HCT116 (cell line): Measurements from ENCODE around the gene CALM3. TPM values are rescaled to one million over a fixed set of nuclear protein-coding genes. Genes with fewer than 3 reads are reported as not detected.

Experiments used
- ATAC-seq: fragments of 200-7000 bp; cut with Tn5 transposase; 2 replicates; pipeline ENCODE4 v1.9.1; 2020; ENCODE audit warnings: mild to moderate bottlenecking, moderate library complexity
- BruUV-seq: library from RNA; stranded (reverse); fragments of 400-500 nt; replicated peaks from 2 replicates; lab custom pipeline; 2021; lab: Mats Ljungman, UMichigan
- CTCF ChIA-PET: fragments of 300-600 bp; sonication (Branson Sonifier 250); formaldehyde crosslinking; loops from one replicate; lab custom pipeline; 2021; ENCODE audit warnings: antibody characterized with exemption; lab: Charles Lee
- POLR2A ChIA-PET: fragments of 300-600, 350-600 bp; sonication (Branson Sonifier 250); formaldehyde crosslinking; loops from one replicate; lab custom pipeline; 2021; ENCODE audit warnings: antibody characterized with exemption; lab: Charles Lee
- RAD21 ChIA-PET, 2 experiments: fragments of 300-600 bp; sonication (Branson Sonifier 250); formaldehyde crosslinking; loops; one replicate each; lab custom pipeline; 2023; ENCODE audit warnings: low total read pairs in 2 of 2; ENCODE audit not compliant: uncharacterized antibody in 2 of 2, unreplicated experiment in 2 of 2, low non-redundant PET in 1 of 2; lab: Charles Lee
- DNase-seq: peaks from one replicate; pipeline ENCODE4 v3.0.0-alpha.2; 2010; ENCODE audit warnings: low read depth, low spot score
- H2AFZ ChIP-seq: fragments of 200-600 bp; shearing (Covaris generic), sonication (generic); 2 replicates; pipeline ENCODE4 v1.6.1; 2017; ENCODE audit warnings: low read depth, mixed run types, mixed read lengths, antibody characterized with exemption, low read length; ENCODE audit not compliant: poor library complexity, severe bottlenecking
- H3K27ac ChIP-seq: 2 replicates; pipeline ENCODE4 v1.5.1; 2012; ENCODE audit warnings: low read depth, low read length
- H3K27me3 ChIP-seq: fragments of 200-600 bp; sonication (generic); 2 replicates; pipeline ENCODE4 v1.6.1; 2016; ENCODE audit warnings: mixed run types, low read length, mixed read lengths; ENCODE audit not compliant: insufficient read depth
- H3K36me3 ChIP-seq, 2 experiments: fragments of 200-500 bp in 1 of 2; fragments of 200-600 bp in 1 of 2; sonication (Bioruptor generic) in 1 of 2; sonication (generic) in 1 of 2; 2 replicates each; pipeline versions ENCODE4 v1.5.1 to v1.6.1; 2014 to 2016; ENCODE audit warnings: low read length in 2 of 2, inconsistent platforms in 1 of 2, mixed read lengths in 1 of 2, mixed run types in 1 of 2; ENCODE audit not compliant: insufficient read depth in 2 of 2, control insufficient read depth in 1 of 2
- H3K4me1 ChIP-seq, 2 experiments: fragments of 200-600 bp in 1 of 2; sonication (generic) in 1 of 2; 2 replicates each; pipeline versions ENCODE4 v1.5.1 to v1.6.1; 2012 to 2017; ENCODE audit warnings: low read length in 2 of 2, inconsistent platforms in 1 of 2, mild to moderate bottlenecking in 1 of 2, mixed read lengths in 1 of 2, mixed run types in 1 of 2, moderate library complexity in 1 of 2; ENCODE audit not compliant: insufficient read depth in 2 of 2, control insufficient read depth in 1 of 2
- H3K4me2 ChIP-seq: fragments of 200-600 bp; sonication (generic); 2 replicates; pipeline ENCODE4 v1.6.1; 2017; ENCODE audit warnings: mixed run types, low read length, mixed read lengths
- H3K4me3 ChIP-seq, 2 experiments: fragments of 200-600 bp in 1 of 2; sonication (generic) in 1 of 2; replicated peaks in 1 of 2; 2 replicates each; pipeline ENCODE4 v1.5.1; 2011 to 2016; ENCODE audit warnings: low read length in 2 of 2, control low read depth in 1 of 2, low read depth in 1 of 2, mild to moderate bottlenecking in 1 of 2, mixed read lengths in 1 of 2, mixed run types in 1 of 2
- H3K79me2 ChIP-seq: fragments of 200-600 bp; sonication (generic); 2 replicates; pipeline ENCODE4 v1.6.1; 2017; ENCODE audit warnings: mild to moderate bottlenecking, mixed run types, low read length, moderate library complexity, mixed read lengths; ENCODE audit not compliant: insufficient read depth
- H3K9ac ChIP-seq: fragments of 200-600 bp; sonication (generic); 2 replicates; pipeline ENCODE4 v1.6.1; 2016; ENCODE audit warnings: low read length, mixed read lengths
- H3K9me2 ChIP-seq: fragments of 200-600 bp; sonication (generic), shearing (Covaris generic); 2 replicates; pipeline ENCODE4 v1.6.1; 2017; ENCODE audit warnings: mixed run types, mild to moderate bottlenecking, moderate library complexity; ENCODE audit not compliant: insufficient read depth
- H3K9me3 ChIP-seq, 2 experiments: fragments of 200-500 bp in 1 of 2; fragments of 200-600 bp in 1 of 2; sonication (Bioruptor generic) in 1 of 2; sonication (generic) in 1 of 2; 2 replicates each; pipeline ENCODE4 v1.6.1; 2014 to 2017; ENCODE audit warnings: low read length in 2 of 2, mixed read lengths in 2 of 2, inconsistent platforms in 1 of 2, low read depth in 1 of 2, mild to moderate bottlenecking in 1 of 2, mixed run types in 1 of 2, moderate library complexity in 1 of 2; ENCODE audit not compliant: control insufficient read depth in 1 of 2, insufficient read depth in 1 of 2
- H4K20me1 ChIP-seq: fragments of 200-600 bp; sonication (generic), shearing (Covaris generic); 2 replicates; pipeline ENCODE4 v1.6.1; 2017; ENCODE audit warnings: mixed run types, mild to moderate bottlenecking, moderate library complexity; ENCODE audit not compliant: insufficient read depth
- CBX3 ChIP-seq: IDR thresholded peaks from 2 replicates; pipeline ENCODE4 v1.6.1; 2012; ENCODE audit warnings: low read depth
- EGR1 ChIP-seq: IDR thresholded peaks from 2 replicates; pipeline ENCODE4 v1.6.1; 2012; ENCODE audit warnings: low read depth
- EZH2 ChIP-seq: fragments of 200-600 bp; sonication (generic); IDR thresholded peaks from 2 replicates; pipeline ENCODE4 v1.6.1; 2017; ENCODE audit warnings: antibody characterized with exemption, mixed run types
- EZH2phosphoT487 ChIP-seq: fragments of 200-600 bp; IDR thresholded peaks from 2 replicates; pipeline ENCODE4 v1.6.1; 2018; ENCODE audit warnings: antibody characterized with exemption, borderline replicate concordance
- JUND ChIP-seq: IDR thresholded peaks from 2 replicates; pipeline ENCODE4 v1.6.1; 2012
- RAD21 ChIP-seq: IDR thresholded peaks from 2 replicates; pipeline ENCODE4 v1.6.1; 2012; ENCODE audit warnings: low read depth, mild to moderate bottlenecking
- SIN3A ChIP-seq: IDR thresholded peaks from 2 replicates; pipeline ENCODE4 v1.6.1; 2012; ENCODE audit warnings: low read depth
- SP1 ChIP-seq: IDR thresholded peaks from 2 replicates; pipeline ENCODE4 v1.6.1; 2012; ENCODE audit warnings: low read depth
- TCF7L2 ChIP-seq: IDR thresholded peaks from 2 replicates; pipeline ENCODE4 v1.7.0; 2011; ENCODE audit warnings: borderline replicate concordance, inconsistent platforms; ENCODE audit not compliant: insufficient read depth, insufficient read length; ENCODE audit errors: extremely low read depth
- ZFX ChIP-seq: fragments of 450-650 bp; IDR thresholded peaks from 2 replicates; pipeline ENCODE4 v1.6.1; 2017
- ZNF274 ChIP-seq: fragments of 200-500 bp; sonication (Bioruptor generic); IDR thresholded peaks from 2 replicates; pipeline ENCODE4 v1.6.1; 2014; ENCODE audit warnings: mild to moderate bottlenecking, low read depth, low read length, inconsistent platforms
- intact Hi-C: fragments of 100-400 bp; cut with micrococcal nuclease; formaldehyde crosslinking; loops from 2 replicates; pipeline ENCODE4 v1.10.0; 2022
- total RNA-seq: library from RNA; stranded (reverse); gene quantifications from one replicate; pipeline ENCODE4 v1.2.1, GENCODE V29; 2021; ENCODE audit not compliant: unreplicated experiment
- TF ChIP-seq, protein P1 (sequence below): IDR thresholded peaks from 2 replicates; pipeline ENCODE4 v1.6.1; 2012

CALM3 gene
- total RNA-seq, 1 experiment from 2014 or later, result 335 TPM

DNA sequence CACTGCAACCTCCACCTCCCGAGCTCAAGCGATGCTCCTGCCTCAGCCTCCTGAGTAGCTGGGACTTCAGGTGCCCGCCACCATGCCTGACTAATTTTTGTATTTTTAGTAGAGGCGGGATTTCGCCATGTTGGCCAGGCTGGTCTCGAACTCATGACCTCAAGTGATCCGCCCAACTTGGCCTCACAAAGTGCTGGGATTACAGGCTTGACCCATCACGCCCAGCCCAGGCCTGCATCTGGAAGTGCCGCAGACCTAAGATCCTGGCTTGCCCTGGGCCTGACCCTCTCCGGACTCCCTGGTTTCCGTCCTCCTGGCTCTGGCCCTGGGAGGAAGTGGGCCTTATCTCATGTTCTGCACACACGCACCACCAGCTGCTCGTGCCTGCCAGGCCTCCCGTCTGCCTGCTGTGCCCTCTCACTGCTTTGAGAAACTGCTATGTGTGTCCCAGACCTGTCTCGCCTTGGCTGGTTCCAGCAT lies 28.5 kb downstream of the CALM3 start:
- intact Hi-C loops, result no loop called here
- no peak overlapping the region for H3K27ac ChIP-seq
- no peak overlapping the region for H3K4me3 ChIP-seq
- no peak for DNase-seq
- no peaks in the 10 kb centered on the region for H3K27me3 ChIP-seq
- CTCF ChIA-PET, result interaction anchor here (1.1 to 1.6 kb wide), 2 partner anchors 15 to 32 kb away, joined by 4 to 6 read pairs; partner anchors contain the start of gene DACT3
- peaks cover 8 to 25% of the 10 kb centered on the region in 2 experiments; a peak in 3 of 4 replicates for H3K4me1 ChIP-seq
- no TSS peak for BruUV-seq
- POLR2A ChIA-PET, result no interaction called here
- no peak for ATAC-seq
- no peak overlapping the region for H2AFZ ChIP-seq
- no peaks in the 10 kb centered on the region for H3K36me3 ChIP-seq
- H3K79me2 ChIP-seq, result no peaks in the 10 kb centered on the region
- RAD21 ChIA-PET, result no interaction called here
- no peak overlapping the region for H3K9ac ChIP-seq
- no peaks in the 10 kb centered on the region for H3K9me2 ChIP-seq
- H3K4me2 ChIP-seq, result no peak overlapping the region
- no peaks in the 10 kb centered on the region for H4K20me1 ChIP-seq
- no peaks in the 10 kb centered on the region for H3K9me3 ChIP-seq
- TF ChIP-seq, protein P1, sequence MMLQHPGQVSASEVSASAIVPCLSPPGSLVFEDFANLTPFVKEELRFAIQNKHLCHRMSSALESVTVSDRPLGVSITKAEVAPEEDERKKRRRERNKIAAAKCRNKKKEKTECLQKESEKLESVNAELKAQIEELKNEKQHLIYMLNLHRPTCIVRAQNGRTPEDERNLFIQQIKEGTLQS, result no peak
- TF ChIP-seq SIN3A (no peak), RAD21 (no peak), JUND (no peak)

DNA sequence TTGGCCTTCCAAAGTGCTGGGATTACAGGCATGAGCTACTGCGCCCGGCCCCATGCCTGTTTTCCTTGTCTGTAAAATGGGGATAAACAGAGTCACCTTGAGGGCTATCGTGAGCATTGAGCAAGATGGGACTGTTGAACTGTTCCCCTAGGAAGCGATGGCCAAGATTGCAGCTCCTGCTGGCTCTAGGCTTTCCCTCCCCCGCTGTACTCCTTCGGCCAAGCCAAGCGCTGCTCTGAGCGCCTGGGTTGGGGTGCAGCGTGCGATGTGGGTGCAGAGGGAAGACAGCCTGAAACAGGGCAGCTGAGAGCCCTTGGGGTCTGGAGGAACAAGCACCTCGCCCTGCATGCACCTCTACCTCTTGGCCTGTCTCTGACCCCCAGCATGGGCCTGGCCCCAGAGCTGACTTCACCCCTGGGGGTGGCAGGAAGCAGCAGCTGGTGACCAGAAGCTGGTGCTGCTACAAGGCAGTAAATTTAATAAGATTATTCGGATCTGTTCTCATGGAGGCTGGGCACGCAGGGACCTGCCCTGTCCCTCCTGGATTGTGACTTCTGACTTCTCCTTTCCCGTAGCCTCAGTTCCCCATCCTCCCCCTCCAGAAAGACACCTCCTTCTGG lies 29.6 kb downstream of the CALM3 start:
- TF ChIP-seq SIN3A, result no peak
- TF ChIP-seq ZFX, result no peak
- no peak for TF ChIP-seq EGR1
- no peak for TF ChIP-seq JUND
- no peak for TF ChIP-seq TCF7L2
- TF ChIP-seq SP1, result no peak
- no peak for TF ChIP-seq EZH2
- TF ChIP-seq RAD21, result no peak
- TF ChIP-seq CBX3, result no peak
- no peak for TF ChIP-seq EZH2phosphoT487
- TF ChIP-seq ZNF274, result no peak
- DNase-seq, result no peak
- Histone ChIP-seq H3K4me2 (no peak overlapping the region), H4K20me1 (no peaks in the 10 kb centered on the region), H3K9ac (no peak overlapping the region), H3K4me3 (no peak overlapping the region), H3K4me1 (peaks cover 12 to 18% of the 10 kb centered on the region in 2 experiments; a peak in 3 of 4 replicates), H2AFZ (no peak overlapping the region), H3K36me3 (no peaks in the 10 kb centered on the region), H3K79me2 (no peaks in the 10 kb centered on the region), H3K27ac (no peak overlapping the region), H3K9me3 (no peaks in the 10 kb centered on the region), H3K9me2 (no peaks in the 10 kb centered on the region), H3K27me3 (no peaks in the 10 kb centered on the region)
- no peak for ATAC-seq
- ChIA-PET RAD21 (no interaction called here), POLR2A (interaction anchor here (0.5 kb wide), 1 partner anchor 199 kb away, joined by 3 read pairs; no protein-coding TSS in a partner anchor), CTCF (interaction anchor here (2.0 to 2.5 kb wide), 2 partner anchors 16 to 31 kb away, joined by 5 to 8 read pairs; partner anchors contain the start of gene DACT3)
- BruUV-seq, result no TSS peak
- intact Hi-C loops, result no loop called here
